OCI-LY3 (cell line): ENCODE results near the gene MGA.

Experiments used
- EZH2phosphoT487 ChIP-seq: fragments of 200-600 bp; shearing (Covaris generic); IDR thresholded peaks from 2 replicates; pipeline ENCODE4 v1.6.1; 2018; ENCODE audit warnings: antibody characterized with exemption, mixed run types, low read depth
- TF ChIP-seq, protein P1 (sequence below): fragments of 200-600, 300-600 bp; sonication (generic); IDR thresholded peaks from 2 replicates; pipeline ENCODE4 v1.5.1; 2014; ENCODE audit warnings: antibody characterized with exemption, low read length, low read depth

DNA sequence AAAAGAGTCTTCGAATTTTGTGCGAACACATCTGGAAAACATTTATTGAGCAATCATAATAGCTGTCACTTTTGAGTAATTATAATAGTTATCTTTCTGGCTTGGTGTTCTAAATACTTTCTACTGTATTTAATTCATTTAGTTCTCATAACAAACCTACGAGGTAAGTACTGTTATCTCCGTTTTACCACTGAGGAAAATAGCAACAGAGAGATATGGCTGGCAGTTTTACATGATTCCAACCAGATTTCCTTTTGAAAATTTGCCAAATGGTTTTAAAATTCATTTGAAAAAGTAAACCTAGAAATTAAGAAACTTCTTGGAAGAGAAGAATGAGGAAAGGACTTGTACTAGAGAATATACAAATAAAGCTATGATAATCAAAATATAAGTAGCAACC lies 37.3 kb upstream of the MGA start:
- TF ChIP-seq, protein P1, sequence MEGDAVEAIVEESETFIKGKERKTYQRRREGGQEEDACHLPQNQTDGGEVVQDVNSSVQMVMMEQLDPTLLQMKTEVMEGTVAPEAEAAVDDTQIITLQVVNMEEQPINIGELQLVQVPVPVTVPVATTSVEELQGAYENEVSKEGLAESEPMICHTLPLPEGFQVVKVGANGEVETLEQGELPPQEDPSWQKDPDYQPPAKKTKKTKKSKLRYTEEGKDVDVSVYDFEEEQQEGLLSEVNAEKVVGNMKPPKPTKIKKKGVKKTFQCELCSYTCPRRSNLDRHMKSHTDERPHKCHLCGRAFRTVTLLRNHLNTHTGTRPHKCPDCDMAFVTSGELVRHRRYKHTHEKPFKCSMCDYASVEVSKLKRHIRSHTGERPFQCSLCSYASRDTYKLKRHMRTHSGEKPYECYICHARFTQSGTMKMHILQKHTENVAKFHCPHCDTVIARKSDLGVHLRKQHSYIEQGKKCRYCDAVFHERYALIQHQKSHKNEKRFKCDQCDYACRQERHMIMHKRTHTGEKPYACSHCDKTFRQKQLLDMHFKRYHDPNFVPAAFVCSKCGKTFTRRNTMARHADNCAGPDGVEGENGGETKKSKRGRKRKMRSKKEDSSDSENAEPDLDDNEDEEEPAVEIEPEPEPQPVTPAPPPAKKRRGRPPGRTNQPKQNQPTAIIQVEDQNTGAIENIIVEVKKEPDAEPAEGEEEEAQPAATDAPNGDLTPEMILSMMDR = no peak
- no peak for TF ChIP-seq EZH2phosphoT487
